SU-DHL-6 (cell line): ENCODE results near the gene LRPAP1.

Experiments used
- CTCF ChIP-seq: fragments of 200-600 bp; sonication (generic); IDR thresholded peaks from one replicate; pipeline ENCODE4 v1.5.1; 2017; ENCODE audit warnings: antibody characterized with exemption, mild to moderate bottlenecking, low read length, moderate library complexity; ENCODE audit not compliant: insufficient read depth, poor library complexity, severe bottlenecking
- EZH2phosphoT487 ChIP-seq: fragments of 200-600 bp; sonication (generic), shearing (Covaris generic); conservative IDR thresholded peaks from 2 replicates; pipeline ENCODE4 v1.6.1; 2018; ENCODE audit warnings: mild to moderate bottlenecking, antibody characterized with exemption, low read length, moderate library complexity, mixed read lengths

DNA sequence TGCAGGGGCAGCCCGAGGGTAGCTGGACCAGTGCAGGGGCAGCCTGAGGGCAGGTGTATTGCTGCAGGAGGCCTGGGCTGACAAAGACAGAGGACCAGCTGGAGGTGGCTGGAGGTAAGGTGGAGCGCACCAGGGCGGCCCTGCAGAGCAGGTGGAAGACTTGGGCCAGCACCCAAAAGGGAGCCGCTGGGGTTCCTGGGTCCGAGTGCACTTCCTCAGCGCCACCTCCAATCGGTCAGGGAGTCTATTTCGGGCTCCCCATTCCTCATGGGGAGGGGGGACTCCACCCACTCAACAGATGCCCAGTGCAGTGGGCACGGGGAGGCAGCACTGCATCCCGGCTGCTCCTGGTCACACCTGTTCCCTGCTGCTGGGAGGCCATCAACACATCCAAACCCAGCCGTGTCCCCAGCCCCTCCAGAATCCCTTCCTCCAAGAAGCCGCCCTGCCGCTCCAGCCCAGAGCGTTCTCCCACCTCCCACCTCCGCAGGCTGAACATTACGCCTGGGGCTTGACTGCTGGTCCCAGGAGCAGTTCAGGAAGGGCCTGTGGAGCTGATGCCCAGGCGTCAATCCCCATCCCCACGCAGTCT, 1.5 kb downstream of the LRPAP1 start:
- TF ChIP-seq CTCF (no peak), EZH2phosphoT487 (no peak)
